Measurements from ENCODE around the gene PODN. TPM values are rescaled to one million over a fixed set of nuclear protein-coding genes. Genes with fewer than 3 reads are reported as not detected.
A peak's percentile ranks its signal among the peaks of the same experiment; 100 is the strongest.

The PODN gene
- total RNA-seq, 1 experiment from 2014 or later: 0.17 TPM

DNA sequence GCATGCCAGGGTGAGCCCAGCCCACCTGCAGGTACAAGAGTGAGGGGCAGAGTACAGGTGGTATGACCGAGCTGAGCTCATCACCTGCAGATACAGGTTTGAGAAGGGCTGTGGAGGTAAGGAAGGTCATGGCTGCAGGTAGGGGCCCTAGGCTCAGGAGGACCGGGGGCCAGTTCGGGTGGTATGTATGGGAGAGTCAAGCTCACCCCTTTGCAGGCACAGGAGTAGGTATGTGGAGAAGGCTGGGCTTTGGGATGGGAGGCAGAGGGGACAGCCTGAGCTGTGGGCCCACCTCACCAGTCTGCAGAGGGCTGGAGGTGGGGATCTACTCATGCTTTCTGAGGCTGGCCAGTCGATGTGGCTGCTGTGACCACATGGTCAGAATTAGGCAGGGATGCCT is 17.2 kb downstream of the PODN start:
- Histone ChIP-seq H3K27me3 (ENCODE audit: insufficient read depth, low read length) (no peaks in the 10 kb centered on the region), H2BK5ac (ENCODE audit: insufficient read length, low read length) (no peak overlapping the region), H3T11ph (ENCODE audit: low read length) (no peak overlapping the region), H3K14ac (ENCODE audit: insufficient read depth, low read length) (no peak overlapping the region), H3K27ac (ENCODE audit: insufficient read length, low read depth, low read length) (no peak overlapping the region), H3K4me1 (ENCODE audit: insufficient read depth, low read length) (peaks cover 6% of the 10 kb centered on the region; the same call in 1 of the 2 replicates), H4K91ac (ENCODE audit: insufficient read length, low read depth, low read length) (no peak overlapping the region), H4K20me1 (ENCODE audit: control insufficient read depth, insufficient read depth, insufficient read length) (no peaks in the 10 kb centered on the region), H2BK15ac (ENCODE audit: low read depth, low read length) (no peak overlapping the region), H2BK120ac (ENCODE audit: low read depth, low read length, poor library complexity, severe bottlenecking) (no peak overlapping the region), H3K79me1 (ENCODE audit: insufficient read depth, low read depth, low read length, poor library complexity, severe bottlenecking) (no peaks in the 10 kb centered on the region), H3K79me2 (ENCODE audit: insufficient read depth, low read length) (no peaks in the 10 kb centered on the region), H3K4ac (ENCODE audit: low read depth, low read length) (no peak overlapping the region), H2BK12ac (ENCODE audit: insufficient read length, low read depth, low read length) (no peak overlapping the region), H4K8ac (replicated peaks; ENCODE audit: insufficient read length, low read depth, low read length) (no peak overlapping the region), H3K4me2 (ENCODE audit: insufficient read depth, insufficient read length, low read length) (no peak overlapping the region), H4K5ac (ENCODE audit: insufficient read length, low read depth, low read length) (no peak overlapping the region), H3K18ac (ENCODE audit: insufficient read length, low read depth, low read length) (no peak overlapping the region), H3K9me3 (ENCODE audit: control insufficient read depth, low read depth, low read length) (no peaks in the 10 kb centered on the region), H2BK20ac (ENCODE audit: low read depth, low read length, poor library complexity, severe bottlenecking) (no peak overlapping the region), H3K23me2 (ENCODE audit: insufficient read length, low read depth, low read length, poor library complexity, severe bottlenecking) (peaks cover 3% of the 10 kb centered on the region), H3K9ac (ENCODE audit: extremely low read depth, insufficient read length, low read length) (no peak overlapping the region), H2AFZ (ENCODE audit: low read length) (no peak overlapping the region), H3K23ac (ENCODE audit: insufficient read length, low read depth, low read length) (no peak overlapping the region), H2AK5ac (ENCODE audit: insufficient read length, low read length) (no peak overlapping the region), H3K56ac (ENCODE audit: insufficient read length, low read depth, low read length) (no peak overlapping the region)
- H3K4me3 Mint-ChIP-seq: no peak overlapping the region
- H3K27ac Mint-ChIP-seq: peak overlapping the region in 2 of 3 experiments; percentile 55 to 75; a peak in 2 of 7 replicates
- H3K9me3 Mint-ChIP-seq: no peaks in the 10 kb centered on the region
- no peaks in the 10 kb centered on the region for H3K36me3 Mint-ChIP-seq (ENCODE audit: insufficient read depth in 1 of 3, low read depth in 3 of 3)
- TF ChIP-seq, protein P1, sequence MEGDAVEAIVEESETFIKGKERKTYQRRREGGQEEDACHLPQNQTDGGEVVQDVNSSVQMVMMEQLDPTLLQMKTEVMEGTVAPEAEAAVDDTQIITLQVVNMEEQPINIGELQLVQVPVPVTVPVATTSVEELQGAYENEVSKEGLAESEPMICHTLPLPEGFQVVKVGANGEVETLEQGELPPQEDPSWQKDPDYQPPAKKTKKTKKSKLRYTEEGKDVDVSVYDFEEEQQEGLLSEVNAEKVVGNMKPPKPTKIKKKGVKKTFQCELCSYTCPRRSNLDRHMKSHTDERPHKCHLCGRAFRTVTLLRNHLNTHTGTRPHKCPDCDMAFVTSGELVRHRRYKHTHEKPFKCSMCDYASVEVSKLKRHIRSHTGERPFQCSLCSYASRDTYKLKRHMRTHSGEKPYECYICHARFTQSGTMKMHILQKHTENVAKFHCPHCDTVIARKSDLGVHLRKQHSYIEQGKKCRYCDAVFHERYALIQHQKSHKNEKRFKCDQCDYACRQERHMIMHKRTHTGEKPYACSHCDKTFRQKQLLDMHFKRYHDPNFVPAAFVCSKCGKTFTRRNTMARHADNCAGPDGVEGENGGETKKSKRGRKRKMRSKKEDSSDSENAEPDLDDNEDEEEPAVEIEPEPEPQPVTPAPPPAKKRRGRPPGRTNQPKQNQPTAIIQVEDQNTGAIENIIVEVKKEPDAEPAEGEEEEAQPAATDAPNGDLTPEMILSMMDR (conservative IDR thresholded peaks at IDR 0.05): no peak
- H3K4me1 Mint-ChIP-seq: peaks cover 11 to 36% of the 10 kb centered on the region in 2 experiments
- no peak for DNase-seq
- peaks cover 6% of the 10 kb centered on the region for H3K27me3 Mint-ChIP-seq (ENCODE audit: low read depth)
- no CpG with 5 or more reads among the region's 4 CpGs for WGBS (ENCODE audit: extremely low coverage, insufficient read length, low lambda C conversion rate)

Measured in H9 (cell line).